Activated CD8-positive, alpha-beta T cell treated with anti-CD3 and anti-CD28 coated beads for 36 hours (primary cell): ENCODE data around the gene EEF1E1. TPM values are rescaled to one million over a fixed set of nuclear protein-coding genes. Genes with fewer than 3 reads are reported as not detected.
A peak's percentile ranks its signal among the peaks of the same experiment; 100 is the strongest.

ENCODE experiments used
- ATAC-seq: fragments of 200-7000 bp; cut with Tn5 transposase; one replicate; pipeline ENCODE4 v1.10.0; 2021; ENCODE audit warnings: mild to moderate bottlenecking, moderate library complexity
- CTCF ChIA-PET: fragments of 350-600 bp; sonication (Branson Sonifier 250); formaldehyde crosslinking; loops from one replicate; lab custom pipeline; 2021; ENCODE audit warnings: antibody characterized with exemption; lab: Charles Lee
- POLR2A ChIA-PET: fragments of 350-600 bp; sonication (Branson Sonifier 250); formaldehyde crosslinking; loops from one replicate; lab custom pipeline; 2021; ENCODE audit warnings: antibody characterized with exemption; lab: Charles Lee
- DNase-seq: peaks from one replicate; pipeline ENCODE4 v3.0.0-alpha.2; 2020
- H3K27ac Mint-ChIP-seq: one replicate; pipeline ENCODE4 v1.8.0; 2021; ENCODE audit warnings: mild to moderate bottlenecking, mixed read lengths
- H3K27me3 Mint-ChIP-seq: one replicate; pipeline ENCODE4 v1.8.0; 2021; ENCODE audit warnings: mixed read lengths
- H3K36me3 Mint-ChIP-seq: one replicate; pipeline ENCODE4 v1.8.0; 2021; ENCODE audit warnings: low read depth, mixed read lengths
- H3K4me1 Mint-ChIP-seq: one replicate; pipeline ENCODE4 v1.8.0; 2021; ENCODE audit warnings: low read depth, mixed read lengths
- H3K4me3 Mint-ChIP-seq: one replicate; pipeline ENCODE4 v1.8.0; 2021; ENCODE audit warnings: mild to moderate bottlenecking, moderate library complexity, mixed read lengths
- H3K9me3 Mint-ChIP-seq: one replicate; pipeline ENCODE4 v1.8.0; 2021; ENCODE audit warnings: mixed read lengths
- intact Hi-C: fragments of 100-400 bp; cut with micrococcal nuclease; formaldehyde crosslinking; loops from one replicate; pipeline ENCODE4 v1.10.0; 2022
- total RNA-seq, 2 experiments: library from RNA; stranded (reverse); gene quantifications; one replicate each; pipeline ENCODE4 v1.2.3, GENCODE V29; 2021
- TF ChIP-seq, protein P1 (sequence below): fragments of 200-600 bp; IDR thresholded peaks from one replicate; pipeline ENCODE4 v1.8.0; 2022; ENCODE audit warnings: antibody characterized with exemption, mild to moderate bottlenecking

Gene EEF1E1
- total RNA-seq, 2 experiments from 2014 or later = 73.7 to 76.8 TPM

- Mint-ChIP-seq H3K9me3 (no peaks in the 10 kb centered on the region), H3K27ac (no peak overlapping the region), H3K36me3 (peaks cover 19% of the 10 kb centered on the region), H3K27me3 (no peaks in the 10 kb centered on the region), H3K4me3 (no peak overlapping the region), H3K4me1 (peaks cover 27% of the 10 kb centered on the region)
- TF ChIP-seq, protein P1, sequence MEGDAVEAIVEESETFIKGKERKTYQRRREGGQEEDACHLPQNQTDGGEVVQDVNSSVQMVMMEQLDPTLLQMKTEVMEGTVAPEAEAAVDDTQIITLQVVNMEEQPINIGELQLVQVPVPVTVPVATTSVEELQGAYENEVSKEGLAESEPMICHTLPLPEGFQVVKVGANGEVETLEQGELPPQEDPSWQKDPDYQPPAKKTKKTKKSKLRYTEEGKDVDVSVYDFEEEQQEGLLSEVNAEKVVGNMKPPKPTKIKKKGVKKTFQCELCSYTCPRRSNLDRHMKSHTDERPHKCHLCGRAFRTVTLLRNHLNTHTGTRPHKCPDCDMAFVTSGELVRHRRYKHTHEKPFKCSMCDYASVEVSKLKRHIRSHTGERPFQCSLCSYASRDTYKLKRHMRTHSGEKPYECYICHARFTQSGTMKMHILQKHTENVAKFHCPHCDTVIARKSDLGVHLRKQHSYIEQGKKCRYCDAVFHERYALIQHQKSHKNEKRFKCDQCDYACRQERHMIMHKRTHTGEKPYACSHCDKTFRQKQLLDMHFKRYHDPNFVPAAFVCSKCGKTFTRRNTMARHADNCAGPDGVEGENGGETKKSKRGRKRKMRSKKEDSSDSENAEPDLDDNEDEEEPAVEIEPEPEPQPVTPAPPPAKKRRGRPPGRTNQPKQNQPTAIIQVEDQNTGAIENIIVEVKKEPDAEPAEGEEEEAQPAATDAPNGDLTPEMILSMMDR = no peak
- intact Hi-C loops = loop anchor here (5.0 kb wide), 1 partner anchor 41 kb away; the partner anchor contains the start of gene EEF1E1
- ATAC-seq (no peak), DNase-seq (no peak)
- POLR2A ChIA-PET = no interaction called here
- CTCF ChIA-PET = no interaction called here
Observed at GRCh38 chr6:8061736-8062135, 40.6 kb downstream of the EEF1E1 start.

GRCh38 chr6:8060346-8060745 lies 42.0 kb downstream of the EEF1E1 start:
- no peaks in the 10 kb centered on the region for H3K27me3 Mint-ChIP-seq
- CTCF ChIA-PET = interaction anchor here (1.4 to 2.1 kb wide), 3 partner anchors 21 to 338 kb away, joined by 3 to 23 read pairs (median 7); no protein-coding TSS in a partner anchor
- no peak for ATAC-seq
- no peak overlapping the region for H3K27ac Mint-ChIP-seq
- POLR2A ChIA-PET = no interaction called here
- DNase-seq = no peak
- TF ChIP-seq, protein P1 = no peak
- peaks cover 24% of the 10 kb centered on the region for H3K36me3 Mint-ChIP-seq
- peaks cover 17% of the 10 kb centered on the region for H3K4me1 Mint-ChIP-seq
- intact Hi-C loops = loop anchor here (5.0 kb wide), 1 partner anchor 42 kb away; the partner anchor contains the start of gene EEF1E1
- no peak overlapping the region for H3K4me3 Mint-ChIP-seq
- H3K9me3 Mint-ChIP-seq = no peaks in the 10 kb centered on the region

DNA sequence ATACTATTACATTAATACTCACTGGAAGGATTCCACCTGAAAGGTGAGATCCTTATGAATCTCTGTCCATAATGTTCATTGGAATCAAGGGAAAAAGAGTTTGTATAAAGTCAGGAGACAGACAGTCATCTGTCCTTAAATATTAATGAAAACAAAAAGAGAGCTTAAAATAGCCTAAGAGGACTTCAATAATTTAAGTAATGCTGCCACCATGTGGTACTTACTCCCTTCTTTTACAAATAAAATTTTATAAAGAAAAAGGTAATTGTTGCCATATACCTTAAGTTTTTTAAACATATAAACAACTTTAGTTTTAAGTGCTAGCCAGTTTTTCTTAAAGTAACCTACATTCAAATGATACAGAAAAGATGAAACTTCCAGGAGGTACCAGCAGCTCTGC lies 43.2 kb downstream of the EEF1E1 start:
- TF ChIP-seq, protein P1 = peak; percentile 21
- peaks cover 27% of the 10 kb centered on the region for H3K36me3 Mint-ChIP-seq
- H3K9me3 Mint-ChIP-seq = no peaks in the 10 kb centered on the region
- ChIA-PET CTCF (interaction anchor here (0.8 to 2.1 kb wide), 8 partner anchors 10 to 337 kb away, joined by 3 to 23 read pairs (median 3); no protein-coding TSS in a partner anchor), POLR2A (no interaction called here)
- intact Hi-C loops = loop anchor here (10.0 kb wide), 1 partner anchor 334 kb away; the partner anchor contains the start of gene BMP6
- peaks cover 10% of the 10 kb centered on the region for H3K4me1 Mint-ChIP-seq
- no peak for ATAC-seq
- H3K27ac Mint-ChIP-seq = no peak overlapping the region
- H3K4me3 Mint-ChIP-seq = no peak overlapping the region
- H3K27me3 Mint-ChIP-seq = no peaks in the 10 kb centered on the region
- DNase-seq = no peak

GRCh38 chr6:8057793-8058192 lies 44.6 kb downstream of the EEF1E1 start:
- ChIA-PET POLR2A (interaction anchor here (0.6 kb wide), 1 partner anchor 72 kb away, joined by 3 read pairs; no protein-coding TSS in a partner anchor), CTCF (interaction anchor here (0.9 to 1.4 kb wide), 3 partner anchors 149 to 335 kb away, joined by 3 to 5 read pairs (median 4); no protein-coding TSS in a partner anchor)
- Mint-ChIP-seq H3K4me1 (peaks cover 8% of the 10 kb centered on the region), H3K27me3 (no peaks in the 10 kb centered on the region), H3K4me3 (no peak overlapping the region), H3K9me3 (no peaks in the 10 kb centered on the region), H3K36me3 (peaks cover 31% of the 10 kb centered on the region), H3K27ac (no peak overlapping the region)
- TF ChIP-seq, protein P1 = no peak
- DNase-seq (no peak), ATAC-seq (no peak)
- intact Hi-C loops = loop anchor here (10.0 kb wide), 1 partner anchor 333 kb away; the partner anchor contains the start of gene BMP6

DNA sequence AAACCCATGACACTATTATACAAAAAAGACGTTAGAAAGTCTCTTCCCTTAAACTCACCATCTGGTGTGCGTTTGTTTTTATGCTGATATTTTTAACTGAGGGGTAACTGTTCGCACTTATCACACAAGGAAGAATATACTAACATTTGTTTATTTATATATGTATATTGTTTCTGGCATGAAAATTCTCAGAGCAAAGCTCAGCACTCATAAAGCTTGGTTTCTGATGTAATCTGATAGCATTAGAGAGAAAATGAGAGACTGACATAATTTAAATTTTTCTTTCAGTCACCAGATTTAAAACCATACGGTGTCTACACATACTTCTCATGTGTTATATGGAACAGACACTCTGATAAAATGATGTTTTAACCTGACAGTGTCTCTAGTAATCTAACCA lies 45.1 kb downstream of the EEF1E1 start:
- ATAC-seq (no peak), DNase-seq (no peak)
- ChIA-PET POLR2A (no interaction called here), CTCF (interaction anchor here (0.9 to 1.4 kb wide), 3 partner anchors 148 to 334 kb away, joined by 3 to 5 read pairs (median 4); no protein-coding TSS in a partner anchor)
- intact Hi-C loops = loop anchor here (10.0 kb wide), 1 partner anchor 332 kb away; the partner anchor contains the start of gene BMP6
- H3K9me3 Mint-ChIP-seq = no peaks in the 10 kb centered on the region
- peaks cover 31% of the 10 kb centered on the region for H3K36me3 Mint-ChIP-seq
- TF ChIP-seq, protein P1 = no peak
- peaks cover 6% of the 10 kb centered on the region for H3K4me1 Mint-ChIP-seq
- no peak overlapping the region for H3K4me3 Mint-ChIP-seq
- H3K27ac Mint-ChIP-seq = no peak overlapping the region
- no peaks in the 10 kb centered on the region for H3K27me3 Mint-ChIP-seq
